SJSA1 (cell line): ENCODE measurements around the gene RPS21. TPM values are rescaled to one million over a fixed set of nuclear protein-coding genes. Genes with fewer than 3 reads are reported as not detected.

ENCODE experiments used
- DNase-seq, 2 experiments: peaks; one replicate each; pipeline ENCODE4 v3.0.0-alpha.2; 2015 to 2020; ENCODE audit warnings: low spot score in 2 of 2, low read depth in 1 of 2
- H3K27ac ChIP-seq: fragments of 250-450 bp; sonication (Bioruptor Pico); 2 replicates; pipeline ENCODE4 v1.5.1; 2020; ENCODE audit warnings: mild to moderate bottlenecking, moderate library complexity
- H3K27me3 ChIP-seq: fragments of 250-450 bp; sonication (Bioruptor Pico); replicated peaks from 2 replicates; pipeline ENCODE4 v1.5.1; 2020; ENCODE audit warnings: mild to moderate bottlenecking, moderate library complexity
- H3K36me3 ChIP-seq: fragments of 250-450 bp; sonication (Bioruptor Pico); 2 replicates; pipeline ENCODE4 v1.5.1; 2020; ENCODE audit warnings: mild to moderate bottlenecking
- H3K4me1 ChIP-seq: fragments of 250-450 bp; sonication (Bioruptor Pico); replicated peaks from 2 replicates; pipeline ENCODE4 v1.6.1; 2021; ENCODE audit warnings: mild to moderate bottlenecking
- H3K4me3 ChIP-seq: fragments of 250-450 bp; sonication (Bioruptor Pico); 2 replicates; pipeline ENCODE4 v1.5.1; 2020; ENCODE audit warnings: mild to moderate bottlenecking
- H3K9me3 ChIP-seq: fragments of 250-450 bp; sonication (Bioruptor Pico); replicated peaks from 2 replicates; pipeline ENCODE4 v1.5.1; 2020; ENCODE audit warnings: mild to moderate bottlenecking
- total RNA-seq: library from RNA; depleted of rRNA; stranded (reverse); fragments of >200 nt; shearing (Covaris generic); gene quantifications from 2 replicates; pipeline ENCODE4 v1.2.3, GENCODE V29; 2014

The RPS21 gene
- total RNA-seq, 1 experiment from 2014 or later, result 1,367 TPM

- Histone ChIP-seq H3K4me1 (peaks cover 80% of the 10 kb centered on the region), H3K27ac (no peak overlapping the region)
- no peak for DNase-seq
These were observed 21.0 kb upstream of the RPS21 start for GRCh38 chr20:62365814-62366369.

GRCh38 chr20:62366370-62367135 is 20.4 kb upstream of the RPS21 start:
- DNase-seq, result no peak

More at GRCh38 chr20:62365814-62366369, 21.0 kb upstream of the RPS21 start:
- no peaks in the 10 kb centered on the region for H3K9me3 ChIP-seq
- H3K27me3 ChIP-seq, result peaks cover 27% of the 10 kb centered on the region
- peak overlapping the region; percentile 47 for H3K4me3 ChIP-seq
- no peaks in the 10 kb centered on the region for H3K36me3 ChIP-seq

GRCh38 chr20:62367136-62367632 is 19.7 kb upstream of the RPS21 start, which contains the start of gene LAMA5:
Gene LAMA5 (minus strand): TSS chr20:62367312. CDS start chr20:62367245, 67 bp downstream.
- Histone ChIP-seq H3K9me3 (no peaks in the 10 kb centered on the region), H3K27me3 (peaks cover 27% of the 10 kb centered on the region), H3K4me3 (peak within 1 kb of the TSS; percentile 47), H3K27ac (no peak within 1 kb of the TSS), H3K4me1 (peaks cover 78% of the 10 kb centered on the region), H3K36me3 (no peaks in the 10 kb centered on the region)
- no peak for DNase-seq

More at GRCh38 chr20:62366370-62367135, 20.4 kb upstream of the RPS21 start:
- no peaks in the 10 kb centered on the region for H3K9me3 ChIP-seq
- no peak overlapping the region for H3K27ac ChIP-seq
- H3K4me1 ChIP-seq, result peaks cover 80% of the 10 kb centered on the region
- H3K36me3 ChIP-seq, result no peaks in the 10 kb centered on the region
- peak overlapping the region; percentile 47 for H3K4me3 ChIP-seq
- peaks cover 27% of the 10 kb centered on the region for H3K27me3 ChIP-seq

GRCh38 chr20:62367633-62368391 is 19.1 kb upstream of the RPS21 start:
- no peak overlapping the region for H3K27ac ChIP-seq
- H3K36me3 ChIP-seq, result no peaks in the 10 kb centered on the region
- H3K4me3 ChIP-seq, result no peak overlapping the region
- peaks cover 27% of the 10 kb centered on the region for H3K27me3 ChIP-seq
- no peaks in the 10 kb centered on the region for H3K9me3 ChIP-seq
- H3K4me1 ChIP-seq, result peaks cover 78% of the 10 kb centered on the region
- DNase-seq, result no peak

- Histone ChIP-seq H3K4me3 (no peak overlapping the region), H3K4me1 (peaks cover 71% of the 10 kb centered on the region)
- no peak for DNase-seq
These were observed 18.4 kb upstream of the RPS21 start for GRCh38 chr20:62368392-62368975.

GRCh38 chr20:62368976-62369814 is 17.7 kb upstream of the RPS21 start:
- Histone ChIP-seq H3K9me3 (no peaks in the 10 kb centered on the region), H3K27me3 (peaks cover 27% of the 10 kb centered on the region), H3K27ac (no peak overlapping the region), H3K4me3 (no peak overlapping the region), H3K36me3 (no peaks in the 10 kb centered on the region), H3K4me1 (peaks cover 69% of the 10 kb centered on the region)
- peak; percentile 39 to 70 for DNase-seq

More at GRCh38 chr20:62368392-62368975, 18.4 kb upstream of the RPS21 start:
- H3K36me3 ChIP-seq, result no peaks in the 10 kb centered on the region
- H3K27me3 ChIP-seq, result peaks cover 27% of the 10 kb centered on the region
- no peaks in the 10 kb centered on the region for H3K9me3 ChIP-seq
- no peak overlapping the region for H3K27ac ChIP-seq

GRCh38 chr20:62369815-62370114 is 17.1 kb upstream of the RPS21 start:
- DNase-seq, result no peak
- Histone ChIP-seq H3K4me1 (peaks cover 69% of the 10 kb centered on the region), H3K9me3 (no peaks in the 10 kb centered on the region), H3K27ac (no peak overlapping the region), H3K4me3 (no peak overlapping the region), H3K36me3 (no peaks in the 10 kb centered on the region), H3K27me3 (peaks cover 27% of the 10 kb centered on the region)

- H3K27ac ChIP-seq, result no peak overlapping the region
- no peak overlapping the region for H3K4me3 ChIP-seq
- no peaks in the 10 kb centered on the region for H3K36me3 ChIP-seq
- H3K27me3 ChIP-seq, result peaks cover 27% of the 10 kb centered on the region
- H3K4me1 ChIP-seq, result peaks cover 73% of the 10 kb centered on the region
- H3K9me3 ChIP-seq, result no peaks in the 10 kb centered on the region
- DNase-seq, result peak; percentile 83 to 91
These were observed 16.6 kb upstream of the RPS21 start for GRCh38 chr20:62370115-62370806.

GRCh38 chr20:62370807-62371587 is 15.9 kb upstream of the RPS21 start:
- H3K4me3 ChIP-seq, result no peak overlapping the region
- H3K27me3 ChIP-seq, result peaks cover 24% of the 10 kb centered on the region
- H3K4me1 ChIP-seq, result peaks cover 79% of the 10 kb centered on the region
- no peaks in the 10 kb centered on the region for H3K36me3 ChIP-seq
- no peak overlapping the region for H3K27ac ChIP-seq
- DNase-seq, result no peak
- no peaks in the 10 kb centered on the region for H3K9me3 ChIP-seq

- Histone ChIP-seq H3K4me1 (peaks cover 79% of the 10 kb centered on the region), H3K9me3 (no peaks in the 10 kb centered on the region)
These were observed 15.3 kb upstream of the RPS21 start for GRCh38 chr20:62371588-62372041.

GRCh38 chr20:62372042-62372993 is 14.6 kb upstream of the RPS21 start:
- Histone ChIP-seq H3K4me3 (no peak overlapping the region), H3K36me3 (peaks cover 2% of the 10 kb centered on the region; the same call in 1 of the 2 replicates), H3K27me3 (peaks cover 13% of the 10 kb centered on the region), H3K9me3 (no peaks in the 10 kb centered on the region), H3K4me1 (peaks cover 81% of the 10 kb centered on the region), H3K27ac (no peak overlapping the region)
- DNase-seq, result no peak

More at GRCh38 chr20:62371588-62372041, 15.3 kb upstream of the RPS21 start:
- no peaks in the 10 kb centered on the region for H3K36me3 ChIP-seq
- DNase-seq, result no peak
- H3K27me3 ChIP-seq, result peaks cover 18% of the 10 kb centered on the region
- no peak overlapping the region for H3K27ac ChIP-seq
- H3K4me3 ChIP-seq, result no peak overlapping the region
